Breast epithelium (tissue), 3 donors: ENCODE measurements around the gene C1orf210.

Experiments
- POLR2AphosphoS5 ChIP-seq, 3 donors: sonication (generic); formaldehyde crosslinking; IDR thresholded peaks; one replicate each; pipeline ENCODE4 v1.6.1; 2017; ENCODE audit warnings: antibody characterized with exemption in 3 of 3
- TF ChIP-seq, protein P1 (sequence below), 3 donors: fragments of 450-650 bp; IDR thresholded peaks; one replicate each; pipeline ENCODE4 v1.5.1; 2016 to 2017; ENCODE audit warnings: antibody characterized with exemption in 3 of 3, mild to moderate bottlenecking in 3 of 3, moderate library complexity in 3 of 3

DNA sequence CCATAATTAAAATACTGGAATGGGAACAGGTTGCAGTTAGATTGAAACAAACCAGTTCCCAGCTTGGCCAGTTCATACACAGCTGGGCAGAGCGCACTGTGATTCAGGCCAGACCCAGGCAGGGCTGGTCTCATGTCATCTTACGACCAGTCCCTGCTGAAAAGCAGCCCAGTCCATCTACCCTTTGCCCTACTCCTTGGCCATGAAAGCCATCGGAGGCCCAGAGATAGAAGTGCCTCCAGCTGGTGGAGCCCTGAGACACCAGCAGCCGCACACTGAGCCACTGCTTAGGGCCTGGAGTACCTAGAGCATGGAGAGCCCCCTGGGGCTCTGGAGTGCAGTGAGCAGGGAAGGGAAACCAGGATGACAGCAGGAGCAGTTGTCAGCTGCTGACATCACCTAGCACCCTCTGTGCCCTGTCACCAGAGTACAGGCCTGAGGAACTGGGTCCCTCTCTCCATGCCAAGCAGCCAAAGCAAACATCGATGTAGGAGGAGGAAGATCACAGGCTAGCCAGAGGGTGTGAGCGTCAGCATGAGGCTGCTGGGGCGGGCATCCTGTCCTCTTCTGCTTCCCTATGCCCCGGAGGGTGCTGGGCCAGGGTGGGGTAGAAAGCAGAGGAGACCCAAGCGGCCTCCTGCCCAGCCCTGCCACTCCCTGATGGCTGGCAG, 49.8 kb downstream of the C1orf210 start:
- no peak for TF ChIP-seq POLR2AphosphoS5 (IDR thresholded peaks at IDR 0.05)
- TF ChIP-seq, protein P1, sequence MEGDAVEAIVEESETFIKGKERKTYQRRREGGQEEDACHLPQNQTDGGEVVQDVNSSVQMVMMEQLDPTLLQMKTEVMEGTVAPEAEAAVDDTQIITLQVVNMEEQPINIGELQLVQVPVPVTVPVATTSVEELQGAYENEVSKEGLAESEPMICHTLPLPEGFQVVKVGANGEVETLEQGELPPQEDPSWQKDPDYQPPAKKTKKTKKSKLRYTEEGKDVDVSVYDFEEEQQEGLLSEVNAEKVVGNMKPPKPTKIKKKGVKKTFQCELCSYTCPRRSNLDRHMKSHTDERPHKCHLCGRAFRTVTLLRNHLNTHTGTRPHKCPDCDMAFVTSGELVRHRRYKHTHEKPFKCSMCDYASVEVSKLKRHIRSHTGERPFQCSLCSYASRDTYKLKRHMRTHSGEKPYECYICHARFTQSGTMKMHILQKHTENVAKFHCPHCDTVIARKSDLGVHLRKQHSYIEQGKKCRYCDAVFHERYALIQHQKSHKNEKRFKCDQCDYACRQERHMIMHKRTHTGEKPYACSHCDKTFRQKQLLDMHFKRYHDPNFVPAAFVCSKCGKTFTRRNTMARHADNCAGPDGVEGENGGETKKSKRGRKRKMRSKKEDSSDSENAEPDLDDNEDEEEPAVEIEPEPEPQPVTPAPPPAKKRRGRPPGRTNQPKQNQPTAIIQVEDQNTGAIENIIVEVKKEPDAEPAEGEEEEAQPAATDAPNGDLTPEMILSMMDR (IDR thresholded peaks at IDR 0.05) = no peak
